Nephron progenitor cell (in vitro differentiated cells): ENCODE data around the gene MEOX1.
A peak's percentile ranks its signal among the peaks of the same experiment; 100 is the strongest.
"Not testable (repeated sequence)": the region's sequence is repeated elsewhere in the genome, so short reads cannot be mapped to it uniquely, and the experiment has no call there.

Experiments
- DNase-seq: peaks from one replicate; pipeline ENCODE4 v3.0.0; 2021
- H3K27ac Mint-ChIP-seq: 2 replicates; pipeline ENCODE4 v1.8.0; 2021; ENCODE audit warnings: mild to moderate bottlenecking, moderate library complexity, mixed read lengths
- H3K27me3 Mint-ChIP-seq: 2 replicates; pipeline ENCODE4 v1.8.0; 2021; ENCODE audit warnings: mild to moderate bottlenecking, low read depth, mixed read lengths; ENCODE audit not compliant: poor library complexity
- H3K36me3 Mint-ChIP-seq: 2 replicates; pipeline ENCODE4 v1.8.0; 2021; ENCODE audit warnings: low read depth, mixed read lengths
- H3K4me1 Mint-ChIP-seq: 2 replicates; pipeline ENCODE4 v1.8.0; 2021; ENCODE audit warnings: mixed read lengths
- H3K4me3 Mint-ChIP-seq: 2 replicates; pipeline ENCODE4 v1.8.0; 2021; ENCODE audit warnings: mild to moderate bottlenecking, moderate library complexity, mixed read lengths
- H3K9me3 Mint-ChIP-seq: 2 replicates; pipeline ENCODE4 v1.8.0; 2021; ENCODE audit warnings: mild to moderate bottlenecking, moderate library complexity, mixed read lengths
- TF ChIP-seq, protein P1 (sequence below): fragments of 200-600 bp; sonication (generic); IDR thresholded peaks from 2 replicates; pipeline ENCODE4 v1.5.0; 2021; ENCODE audit warnings: antibody characterized with exemption

The MEOX1 gene

DNA sequence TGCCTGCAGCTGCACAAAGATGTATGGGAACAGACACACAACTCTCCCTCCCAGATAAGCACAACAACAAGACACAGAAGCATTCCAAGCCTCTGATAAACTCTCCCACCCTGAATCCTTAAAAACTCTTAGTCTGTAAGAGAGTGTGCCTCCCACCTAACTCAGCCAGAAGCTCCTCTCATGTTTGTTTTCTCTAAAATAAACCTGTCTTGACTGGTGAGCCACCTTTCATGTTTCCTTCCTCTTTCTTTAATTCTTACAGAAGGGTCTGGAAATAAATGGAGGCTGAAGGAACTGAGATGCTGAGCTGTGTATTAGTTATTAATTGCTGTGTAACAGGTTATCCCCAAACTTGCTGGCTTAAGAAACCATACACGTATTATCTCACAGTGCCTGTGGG is 57.2 kb downstream of the MEOX1 start:
- TF ChIP-seq, protein P1, sequence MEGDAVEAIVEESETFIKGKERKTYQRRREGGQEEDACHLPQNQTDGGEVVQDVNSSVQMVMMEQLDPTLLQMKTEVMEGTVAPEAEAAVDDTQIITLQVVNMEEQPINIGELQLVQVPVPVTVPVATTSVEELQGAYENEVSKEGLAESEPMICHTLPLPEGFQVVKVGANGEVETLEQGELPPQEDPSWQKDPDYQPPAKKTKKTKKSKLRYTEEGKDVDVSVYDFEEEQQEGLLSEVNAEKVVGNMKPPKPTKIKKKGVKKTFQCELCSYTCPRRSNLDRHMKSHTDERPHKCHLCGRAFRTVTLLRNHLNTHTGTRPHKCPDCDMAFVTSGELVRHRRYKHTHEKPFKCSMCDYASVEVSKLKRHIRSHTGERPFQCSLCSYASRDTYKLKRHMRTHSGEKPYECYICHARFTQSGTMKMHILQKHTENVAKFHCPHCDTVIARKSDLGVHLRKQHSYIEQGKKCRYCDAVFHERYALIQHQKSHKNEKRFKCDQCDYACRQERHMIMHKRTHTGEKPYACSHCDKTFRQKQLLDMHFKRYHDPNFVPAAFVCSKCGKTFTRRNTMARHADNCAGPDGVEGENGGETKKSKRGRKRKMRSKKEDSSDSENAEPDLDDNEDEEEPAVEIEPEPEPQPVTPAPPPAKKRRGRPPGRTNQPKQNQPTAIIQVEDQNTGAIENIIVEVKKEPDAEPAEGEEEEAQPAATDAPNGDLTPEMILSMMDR = no peak
- Mint-ChIP-seq H3K4me1 (peaks cover 32% of the 10 kb centered on the region), H3K27ac (no peak overlapping the region), H3K36me3 (peaks cover 6% of the 10 kb centered on the region), H3K27me3 (peaks cover 21% of the 10 kb centered on the region), H3K4me3 (no peak overlapping the region), H3K9me3 (peaks cover 25% of the 10 kb centered on the region)
- DNase-seq = no peak

DNA sequence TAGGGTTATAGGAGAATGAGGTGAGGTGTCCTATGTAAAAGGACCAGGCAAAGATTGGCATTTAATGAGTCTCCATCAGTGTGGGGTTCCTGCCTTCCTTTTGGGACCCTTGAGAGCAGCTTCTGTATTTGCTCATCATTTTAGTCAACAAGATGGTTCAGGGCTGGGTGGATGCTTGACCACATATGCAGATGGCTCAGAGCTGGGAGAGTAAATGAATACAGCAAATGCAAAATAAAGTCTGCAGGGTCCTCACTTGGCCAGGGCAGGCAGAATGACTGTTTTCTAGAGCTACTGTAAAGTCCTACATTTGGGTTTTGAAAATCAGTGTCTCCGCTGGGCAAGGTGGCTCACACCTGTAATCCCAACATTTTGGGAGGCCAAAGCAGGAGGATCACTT is 58.4 kb downstream of the MEOX1 start:
- no peak overlapping the region for H3K27ac Mint-ChIP-seq
- peaks cover 6% of the 10 kb centered on the region for H3K36me3 Mint-ChIP-seq
- peaks cover 23% of the 10 kb centered on the region for H3K9me3 Mint-ChIP-seq
- H3K4me3 Mint-ChIP-seq = no peak overlapping the region
- TF ChIP-seq, protein P1 = no peak
- H3K4me1 Mint-ChIP-seq = peaks cover 43% of the 10 kb centered on the region
- no peak for DNase-seq
- H3K27me3 Mint-ChIP-seq = peaks cover 25% of the 10 kb centered on the region

DNA sequence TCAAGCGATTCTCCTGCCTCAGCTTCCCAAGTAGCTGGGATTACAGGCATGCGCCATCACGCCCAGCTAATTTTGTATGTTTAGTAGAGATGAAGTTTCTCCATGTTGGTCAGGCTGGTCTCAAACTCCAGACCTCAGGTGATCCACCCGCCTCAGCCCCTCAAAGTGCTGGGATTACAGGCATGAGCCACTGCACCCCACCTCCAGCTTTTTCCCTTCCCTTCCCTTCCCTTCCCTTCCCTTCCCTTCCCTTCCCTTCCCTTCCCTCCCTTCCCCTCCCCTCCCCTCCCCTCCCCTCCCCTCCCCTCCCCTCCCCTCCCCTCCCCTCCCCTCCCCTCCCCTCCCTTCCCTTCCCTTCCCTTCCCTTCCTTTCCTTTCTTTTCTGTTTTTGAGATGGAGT is 59.2 kb downstream of the MEOX1 start:
- H3K4me3 Mint-ChIP-seq, DNase-seq, H3K36me3 Mint-ChIP-seq, H3K27ac Mint-ChIP-seq: not testable (repeated sequence)
- H3K4me1 Mint-ChIP-seq = peaks cover 51% of the 10 kb centered on the region
- H3K27me3 Mint-ChIP-seq = peaks cover 26% of the 10 kb centered on the region
- peaks cover 23% of the 10 kb centered on the region for H3K9me3 Mint-ChIP-seq

DNA sequence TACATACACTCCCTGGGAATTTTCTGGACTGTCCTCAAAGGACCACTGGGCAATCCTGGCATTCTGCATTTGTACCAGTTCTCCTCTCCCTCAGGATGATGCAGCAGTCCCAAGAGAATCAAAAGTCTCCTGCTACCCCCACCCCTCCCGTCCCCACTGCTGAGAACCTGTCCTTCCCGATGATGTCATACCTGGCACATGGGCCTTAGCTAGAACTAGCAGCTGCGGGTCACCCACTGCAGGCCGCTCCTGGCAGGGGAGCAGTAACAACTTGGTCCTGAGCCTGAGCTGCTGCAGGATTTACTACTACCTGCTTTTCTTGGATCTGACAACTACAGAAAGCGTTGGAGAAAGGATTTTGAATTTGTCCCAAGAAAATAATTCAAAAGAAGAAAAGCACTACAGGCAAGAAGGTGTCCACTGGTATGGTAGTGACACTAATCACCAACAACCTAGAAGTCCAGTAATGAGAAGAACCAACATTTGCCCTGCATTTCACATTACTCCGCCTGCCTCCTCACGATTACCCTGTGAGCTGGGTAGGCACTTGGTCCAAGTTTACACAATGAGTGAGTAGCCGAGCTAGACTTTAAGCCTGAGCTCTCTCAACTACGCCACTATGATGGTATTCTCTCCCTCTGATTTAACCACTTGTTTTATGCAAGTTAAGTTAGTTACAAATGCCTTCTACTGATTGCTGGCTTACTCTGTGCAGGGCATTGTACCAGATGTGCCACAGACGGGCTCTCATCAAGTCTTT is 60.3 kb downstream of the MEOX1 start:
- TF ChIP-seq, protein P1 = no peak
- H3K27ac Mint-ChIP-seq = no peak overlapping the region
- DNase-seq = no peak
- H3K4me3 Mint-ChIP-seq = no peak overlapping the region
- H3K36me3 Mint-ChIP-seq = peaks cover 6% of the 10 kb centered on the region
- H3K27me3 Mint-ChIP-seq = peaks cover 30% of the 10 kb centered on the region
- peaks cover 23% of the 10 kb centered on the region for H3K9me3 Mint-ChIP-seq
- peaks cover 60% of the 10 kb centered on the region for H3K4me1 Mint-ChIP-seq

DNA sequence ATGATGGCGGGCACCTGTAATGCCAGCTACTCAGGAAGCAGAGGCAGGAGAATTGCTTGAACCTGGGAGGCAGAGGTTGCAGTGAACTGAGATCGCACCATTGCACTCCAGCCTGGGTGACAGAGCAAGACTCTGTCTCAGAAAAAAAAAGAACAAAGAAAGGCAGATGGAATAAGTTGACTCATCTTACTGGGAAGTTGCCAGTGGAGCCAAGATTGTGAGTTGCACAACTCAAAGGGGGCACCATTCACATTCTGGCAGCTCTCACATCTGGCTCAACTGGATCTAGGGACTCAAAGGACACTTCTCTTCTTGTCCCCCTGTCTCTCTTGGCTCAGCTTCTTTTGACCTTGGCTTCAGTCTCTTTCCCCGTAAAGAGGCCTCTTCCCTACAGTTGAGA is 61.9 kb downstream of the MEOX1 start:
- H3K4me3 Mint-ChIP-seq = peak overlapping the region; percentile 0
- DNase-seq = no peak
- H3K36me3 Mint-ChIP-seq = peaks cover 2% of the 10 kb centered on the region
- H3K27me3 Mint-ChIP-seq = peaks cover 29% of the 10 kb centered on the region
- peaks cover 12% of the 10 kb centered on the region for H3K9me3 Mint-ChIP-seq
- TF ChIP-seq, protein P1 = no peak
- H3K4me1 Mint-ChIP-seq = peaks cover 71% of the 10 kb centered on the region
- no peak overlapping the region for H3K27ac Mint-ChIP-seq

DNA sequence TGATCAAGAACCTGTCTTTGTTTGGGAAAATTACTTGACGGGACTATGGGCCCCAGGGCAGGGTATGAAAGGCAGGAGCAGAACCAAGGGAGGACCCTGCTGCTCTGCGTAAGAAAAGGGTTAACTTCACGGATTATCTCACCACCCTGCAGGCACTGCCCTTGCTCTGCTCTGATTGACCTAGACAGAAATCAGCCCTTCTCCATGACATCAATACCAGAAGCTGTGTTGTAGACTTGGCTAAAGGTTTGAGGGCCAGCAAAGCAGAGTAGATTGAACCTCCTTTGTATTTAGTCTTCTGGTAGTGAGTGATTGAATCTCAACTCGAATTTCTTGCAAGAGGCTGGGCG is 62.7 kb downstream of the MEOX1 start:
- peaks cover 33% of the 10 kb centered on the region for H3K27me3 Mint-ChIP-seq

More for the DNA sequence above, 62.7 kb downstream of the MEOX1 start:
- Mint-ChIP-seq H3K9me3 (peaks cover 4% of the 10 kb centered on the region), H3K36me3 (no peaks in the 10 kb centered on the region), H3K4me3 (no peak overlapping the region), H3K4me1 (peaks cover 68% of the 10 kb centered on the region), H3K27ac (no peak overlapping the region)
- TF ChIP-seq, protein P1 = no peak
- DNase-seq = no peak
